SK-N-MC (cell line): ENCODE results near the gene MFSD2B.
"Not testable (repeated sequence)": the region's sequence is repeated elsewhere in the genome, so short reads cannot be mapped to it uniquely, and the experiment has no call there.

Source experiments
- EZH2 ChIP-seq: fragments of 200-600 bp; sonication (generic); IDR thresholded peaks from one replicate; pipeline ENCODE4 v1.6.1; 2017; ENCODE audit warnings: antibody characterized with exemption
- POLR2AphosphoS5 ChIP-seq: IDR thresholded peaks from 2 replicates; pipeline ENCODE4 v1.6.1; 2012; ENCODE audit warnings: mild to moderate bottlenecking, low read depth, low read length, borderline replicate concordance

DNA sequence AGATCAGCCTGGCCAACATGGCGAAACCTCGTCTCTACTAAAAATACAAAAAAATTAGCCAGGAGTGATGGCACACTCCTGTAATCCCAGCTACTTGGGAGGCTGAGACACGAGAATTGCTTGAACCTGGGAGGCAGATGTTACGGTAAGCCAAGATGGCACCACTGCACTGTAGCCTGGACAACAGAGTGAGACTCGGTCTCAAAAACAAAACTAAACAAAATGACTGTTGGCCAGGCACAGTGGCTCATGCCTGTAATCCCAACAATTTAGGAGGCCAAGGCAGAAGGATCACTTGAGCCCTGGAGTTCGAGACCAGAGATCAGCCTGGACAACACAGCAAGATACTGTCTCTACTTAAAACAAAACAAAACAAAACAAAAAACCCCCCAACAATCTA is 33.2 kb downstream of the MFSD2B start:
- not testable (repeated sequence) for TF ChIP-seq POLR2AphosphoS5, EZH2
